IMR-90 (cell line): ENCODE data around the gene SLC16A1. TPM values are rescaled to one million over a fixed set of nuclear protein-coding genes. Genes with fewer than 3 reads are reported as not detected.

Experiments
- ATAC-seq: fragments of 200-7000 bp; cut with Tn5 transposase; 2 replicates; pipeline ENCODE4 v1.9.1; 2020; ENCODE audit warnings: low read depth, mild to moderate bottlenecking, moderate library complexity
- BruUV-seq: library from RNA; stranded (reverse); fragments of 400-500 nt; replicated peaks from 2 replicates; lab custom pipeline; 2021; lab: Mats Ljungman, UMichigan
- CTCF ChIA-PET: fragments of 300-600 bp; formaldehyde crosslinking; extraction: SDS; loops from one replicate; lab custom pipeline; 2021; ENCODE audit warnings: antibody characterized with exemption; lab: Yijun Ruan, JAX
- POLR2A ChIA-PET: fragments of 300-600 bp; sonication (Branson Sonifier 250); formaldehyde crosslinking; loops from one replicate; lab custom pipeline; 2022; ENCODE audit warnings: antibody characterized with exemption; ENCODE audit not compliant: unreplicated experiment; lab: Charles Lee
- DNase-seq: peaks from one replicate; pipeline ENCODE4 v3.0.0; 2013
- H2AFZ ChIP-seq: replicated peaks from 2 replicates; pipeline ENCODE3; 2013; ENCODE audit warnings: low read length, mild to moderate bottlenecking; ENCODE audit not compliant: poor library complexity
- H2AK5ac ChIP-seq: 2 replicates; pipeline ENCODE4 v1.6.1; 2013; ENCODE audit warnings: low read depth, low read length, inconsistent platforms
- H2AK9ac ChIP-seq: replicated peaks from 2 replicates; pipeline ENCODE3; 2013; ENCODE audit warnings: mild to moderate bottlenecking, low read depth, low read length, moderate library complexity; ENCODE audit not compliant: poor library complexity
- H2BK120ac ChIP-seq: 2 replicates; pipeline ENCODE4 v1.6.1; 2013; ENCODE audit warnings: low read depth, low read length, inconsistent platforms
- H2BK15ac ChIP-seq: 3 replicates; pipeline ENCODE4 v1.6.1; 2013; ENCODE audit warnings: low read depth, low read length, inconsistent platforms
- H2BK20ac ChIP-seq: 2 replicates; pipeline ENCODE4 v1.6.1; 2013; ENCODE audit warnings: low read depth, mild to moderate bottlenecking, inconsistent platforms, low read length, moderate library complexity
- H2BK5ac ChIP-seq: 2 replicates; pipeline ENCODE4 v1.6.1; 2013; ENCODE audit warnings: mild to moderate bottlenecking, low read depth, low read length, inconsistent platforms; ENCODE audit not compliant: poor library complexity, severe bottlenecking
- H3K14ac ChIP-seq: replicated peaks from 2 replicates; pipeline ENCODE4 v1.6.1; 2013; ENCODE audit warnings: low read depth, low read length, inconsistent platforms
- H3K18ac ChIP-seq: 2 replicates; pipeline ENCODE4 v1.6.1; 2013; ENCODE audit warnings: low read depth, low read length, control low read depth
- H3K23ac ChIP-seq: 2 replicates; pipeline ENCODE4 v1.6.1; 2013; ENCODE audit warnings: low read depth, low read length, inconsistent platforms
- H3K27ac ChIP-seq: 2 replicates; pipeline ENCODE4 v1.5.1; 2013; ENCODE audit warnings: mild to moderate bottlenecking, control low read depth, low read length; ENCODE audit not compliant: insufficient read depth
- H3K27me3 ChIP-seq: 2 replicates; pipeline ENCODE4 v1.6.1; 2013; ENCODE audit warnings: low read length; ENCODE audit not compliant: control insufficient read depth, insufficient read depth
- H3K36me3 ChIP-seq: 2 replicates; pipeline ENCODE4 v1.6.1; 2013; ENCODE audit warnings: low read length, mixed read lengths; ENCODE audit not compliant: control insufficient read depth, insufficient read depth
- H3K4ac ChIP-seq: 2 replicates; pipeline ENCODE4 v1.6.1; 2013; ENCODE audit warnings: low read depth, low read length, inconsistent platforms
- H3K4me1 ChIP-seq: 2 replicates; pipeline ENCODE4 v1.6.1; 2013; ENCODE audit warnings: low read length, mixed read lengths; ENCODE audit not compliant: control insufficient read depth, insufficient read depth
- H3K4me2 ChIP-seq: 2 replicates; pipeline ENCODE4 v1.6.1; 2013; ENCODE audit warnings: low read depth, mild to moderate bottlenecking, control low read depth, low read length, moderate library complexity
- H3K4me3 ChIP-seq: 2 replicates; pipeline ENCODE4 v1.5.1; 2013; ENCODE audit warnings: low read depth, mild to moderate bottlenecking, control low read depth, low read length, moderate library complexity; ENCODE audit not compliant: insufficient read depth
- H3K56ac ChIP-seq: 2 replicates; pipeline ENCODE4 v1.6.1; 2013; ENCODE audit warnings: low read length, inconsistent platforms; ENCODE audit not compliant: insufficient read depth; ENCODE audit errors: extremely low read depth
- H3K79me1 ChIP-seq, 2 experiments: 2 replicates each; pipeline ENCODE4 v1.6.1; 2013; ENCODE audit warnings: low read length in 2 of 2, inconsistent platforms in 1 of 2, low read depth in 1 of 2
- H3K9ac ChIP-seq: 2 replicates; pipeline ENCODE4 v1.6.1; 2013; ENCODE audit warnings: low read depth, low read length, control low read depth
- H3K9me1 ChIP-seq: 2 replicates; pipeline ENCODE4 v1.6.1; 2013; ENCODE audit warnings: low read length, inconsistent platforms; ENCODE audit not compliant: insufficient read depth
- H3K9me3 ChIP-seq: 2 replicates; pipeline ENCODE4 v1.6.1; 2013; ENCODE audit warnings: low read length; ENCODE audit not compliant: control insufficient read depth, insufficient read depth
- H4K20me1 ChIP-seq: 2 replicates; pipeline ENCODE4 v1.6.1; 2013; ENCODE audit warnings: low read length, inconsistent platforms; ENCODE audit not compliant: insufficient read depth
- H4K5ac ChIP-seq: 2 replicates; pipeline ENCODE4 v1.6.1; 2013; ENCODE audit warnings: mild to moderate bottlenecking, low read depth, low read length, control low read depth
- H4K8ac ChIP-seq, 2 experiments: 2 replicates each; pipeline ENCODE4 v1.6.1; 2013; ENCODE audit warnings: low read depth in 2 of 2, low read length in 2 of 2, control low read depth in 1 of 2, inconsistent platforms in 1 of 2
- H4K91ac ChIP-seq: 2 replicates; pipeline ENCODE4 v1.6.1; 2013; ENCODE audit warnings: low read depth, low read length, inconsistent platforms; ENCODE audit not compliant: insufficient read depth
- BHLHE40 ChIP-seq: fragments of 150-350 bp; IDR thresholded peaks from 2 replicates; pipeline ENCODE4 v1.6.1; 2016; ENCODE audit warnings: mild to moderate bottlenecking, low read depth, low read length
- CEBPB ChIP-seq: IDR thresholded peaks from 2 replicates; pipeline ENCODE4 v1.6.1; 2012; ENCODE audit warnings: low read depth, low read length, improper control_type of control experiment
- CHD1 ChIP-seq: IDR thresholded peaks from 2 replicates; pipeline ENCODE4 v1.6.1; 2012; ENCODE audit warnings: low read depth, low read length, improper control_type of control experiment
- CTCF ChIP-seq: conservative IDR thresholded peaks from 2 replicates; pipeline ENCODE4 v1.5.1; 2012; ENCODE audit warnings: mild to moderate bottlenecking, low read depth, low read length, improper control_type of control experiment
- ELK1 ChIP-seq: fragments of 150-350 bp; IDR thresholded peaks from 2 replicates; pipeline ENCODE4 v1.6.1; 2016; ENCODE audit warnings: low read depth, mild to moderate bottlenecking, low read length, moderate library complexity, borderline replicate concordance
- FOS ChIP-seq: fragments of 150-350 bp; IDR thresholded peaks from 2 replicates; pipeline ENCODE4 v1.6.1; 2016; ENCODE audit warnings: low read depth, low read length
- MAFK ChIP-seq: IDR thresholded peaks from 2 replicates; pipeline ENCODE4 v1.6.1; 2012; ENCODE audit warnings: low read depth, low read length, improper control_type of control experiment
- MAZ ChIP-seq: IDR thresholded peaks from 2 replicates; pipeline ENCODE4 v1.6.1; 2012; ENCODE audit warnings: low read depth, mild to moderate bottlenecking, low read length, improper control_type of control experiment, moderate library complexity, borderline replicate concordance
- MXI1 ChIP-seq: IDR thresholded peaks from 2 replicates; pipeline ENCODE4 v1.6.1; 2012; ENCODE audit warnings: low read depth, mild to moderate bottlenecking, low read length, moderate library complexity, borderline replicate concordance
- POLR2A ChIP-seq: IDR thresholded peaks from 2 replicates; pipeline ENCODE4 v1.6.1; 2012; ENCODE audit warnings: mild to moderate bottlenecking, low read depth, low read length
- RAD21 ChIP-seq: IDR thresholded peaks from 2 replicates; pipeline ENCODE4 v1.6.1; 2012; ENCODE audit warnings: low read length, improper control_type of control experiment
- RCOR1 ChIP-seq: IDR thresholded peaks from 2 replicates; pipeline ENCODE4 v1.6.1; 2012; ENCODE audit warnings: mild to moderate bottlenecking, low read length, improper control_type of control experiment; ENCODE audit not compliant: insufficient replicate concordance
- SMC3 ChIP-seq: fragments of 150-350 bp; IDR thresholded peaks from 2 replicates; pipeline ENCODE4 v1.6.1; 2016; ENCODE audit warnings: low read depth, mild to moderate bottlenecking, antibody characterized with exemption, low read length, moderate library complexity
- USF2 ChIP-seq: fragments of 150-350 bp; IDR thresholded peaks from 2 replicates; pipeline ENCODE4 v1.6.1; 2017; ENCODE audit warnings: mild to moderate bottlenecking, antibody characterized with exemption, low read length, low read depth
- WGBS, 2 experiments: methylation state at CpG; one replicate each; pipeline versions ENCODE4 v1.1.5 to v1.1.7; 2013; ENCODE audit warnings: missing lambda C conversion rate in 2 of 2; ENCODE audit not compliant: insufficient read length in 1 of 2; ENCODE audit errors: extremely low coverage in 2 of 2; 5-methylcytosine and 5-hydroxymethylcytosine counted together
- dilution Hi-C: fragments of 300-500 bp; cut with HindIII; formaldehyde crosslinking; loops from one replicate; pipeline ENCODE4 v1.14.3; 2018; ENCODE audit warnings: low sequenced_read_pairs; ENCODE audit not compliant: unreplicated experiment
- in situ Hi-C: fragments of 300-500 bp; cut with MboI; formaldehyde crosslinking; loops from 3 replicates; pipeline ENCODE4 v1.14.3; 2019; ENCODE audit warnings: low sequenced_read_pairs, inconsistent platforms, mixed read lengths
- intact Hi-C: fragments of 100-400 bp; cut with micrococcal nuclease; formaldehyde crosslinking; loops from 2 replicates; pipeline ENCODE4 v1.10.0; 2022
- polyA plus RNA-seq, 3 experiments: library from polyadenylated mRNA; depleted of rRNA; stranded (reverse); fragments of >200 nt; gene quantifications; 2 replicates each; pipeline ENCODE4 v1.2.3, GENCODE V29; 2012; ENCODE audit warnings: low replicate concordance in 1 of 3
- total RNA-seq: library from RNA; depleted of rRNA; stranded (reverse); fragments of >200 nt; gene quantifications from 2 replicates; pipeline ENCODE4 v1.2.3, GENCODE V29; 2012

The SLC16A1 gene
- total and polyA plus RNA-seq, 2 of the 4 experiments (the other 2 are of a cell fraction) = 32.9 to 156 TPM

DNA sequence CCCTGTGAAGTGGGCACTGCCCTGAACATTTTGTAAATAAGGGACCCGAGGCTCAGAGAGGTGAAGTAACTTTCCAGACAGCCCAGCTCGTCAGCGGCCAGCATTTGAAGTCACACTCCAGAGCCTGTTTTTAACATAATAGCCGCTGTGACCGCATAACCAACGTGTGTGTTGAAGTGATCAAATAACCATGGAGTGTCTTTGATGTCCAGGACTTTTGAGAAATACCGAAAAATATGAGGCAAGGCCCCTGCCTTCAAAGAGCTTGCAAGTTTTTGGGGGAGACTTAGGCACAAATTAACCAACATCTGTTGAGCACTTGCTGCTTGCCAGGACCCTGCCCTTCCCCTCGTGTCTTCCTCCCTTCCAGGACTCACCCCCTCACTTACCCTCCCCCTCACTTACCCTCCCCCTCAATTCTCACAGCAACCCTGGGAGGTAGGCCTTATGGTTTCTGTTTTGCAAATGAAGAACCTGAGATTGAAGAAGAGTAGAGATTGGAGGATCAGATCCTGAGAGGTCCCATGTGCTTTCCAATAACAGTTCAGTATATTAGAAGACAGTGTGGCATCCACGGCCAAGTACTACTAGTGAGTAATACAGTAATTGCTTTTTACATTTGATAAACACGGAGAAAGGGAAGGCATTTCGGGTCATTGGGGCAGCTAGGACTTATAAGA lies 1.3 kb upstream of the SLC16A1 start:
- in situ Hi-C loops = loop anchor here (10.0 kb wide), 1 partner anchor 242 kb away; the partner anchor contains the start of gene PPM1J
- 0% methylated on average over 4 of the region's 11 CpGs; no CpG with 5 or more reads in 1 of the 2 experiments for WGBS, 2 experiments
- no peak for TF ChIP-seq SMC3
- TF ChIP-seq ELK1 = no peak
- no peak for TF ChIP-seq MAZ
- no peak for TF ChIP-seq CEBPB
- TF ChIP-seq MXI1 = no peak
- no peak for TF ChIP-seq POLR2A
- TF ChIP-seq BHLHE40 = no peak
- no peak for TF ChIP-seq MAFK
- TF ChIP-seq CTCF = no peak
- no peak for TF ChIP-seq USF2
- no peak for TF ChIP-seq CHD1
- no peak for TF ChIP-seq RAD21
- TF ChIP-seq RCOR1 = no peak
- no peak for TF ChIP-seq FOS

More for the DNA sequence above, 1.3 kb upstream of the SLC16A1 start:
- Histone ChIP-seq H2AK9ac (peak overlapping the region; percentile 94), H3K14ac (peak overlapping the region; percentile 96), H2BK120ac (peak overlapping the region; percentile 40), H3K36me3 (peaks cover 3% of the 10 kb centered on the region; the same call in 1 of the 2 replicates), H3K9me1 (peaks cover 2% of the 10 kb centered on the region; the same call in 1 of the 2 replicates), H4K5ac (peak overlapping the region; percentile 81), H2BK15ac (peak overlapping the region; percentile 7; the same call in 1 of the 3 replicates), H4K91ac (peak overlapping the region; percentile 78), H3K9me3 (no peaks in the 10 kb centered on the region), H3K4ac (peak overlapping the region; percentile 95), H3K4me3 (peak overlapping the region; percentile 80), H4K20me1 (0 out of 2 replicates have a peak, but pooled peaks cover 13% of the 10 kb centered on the region), H4K8ac (peak overlapping the region; percentile 52 to 96), H2BK5ac (peak overlapping the region; percentile 85), H3K23ac (peak overlapping the region; percentile 94), H2AFZ (peak overlapping the region; percentile 85), H3K9ac (peak overlapping the region; percentile 94), H3K4me1 (no peaks in the 10 kb centered on the region), H2AK5ac (peak overlapping the region; percentile 86), H3K4me2 (peak overlapping the region; percentile 82), H2BK20ac (no peak overlapping the region), H3K56ac (peak overlapping the region; percentile 51; the same call in 1 of the 2 replicates), H3K27ac (peak overlapping the region; percentile 90), H3K27me3 (no peaks in the 10 kb centered on the region), H3K18ac (peak overlapping the region; percentile 71; the same call in 1 of the 2 replicates), H3K79me1 (peaks cover 13 to 48% of the 10 kb centered on the region in 2 experiments)
- ATAC-seq (peak; percentile 33), DNase-seq (peak; percentile 95)
- intact Hi-C loops = loop anchor here (10.0 kb wide), 1 partner anchor 242 kb away; the partner anchor contains the start of gene PPM1J
- dilution Hi-C loops = no loop called here
- POLR2A ChIA-PET = interaction anchor here (0.6 kb wide), 1 partner anchor 973 kb away, joined by 9 read pairs; no protein-coding TSS in a partner anchor
- BruUV-seq = no TSS peak
- CTCF ChIA-PET = no interaction called here
